Lower lobe of right lung (tissue), 2 donors: ENCODE data around the gene AP4M1. TPM values are rescaled to one million over a fixed set of nuclear protein-coding genes. Genes with fewer than 3 reads are reported as not detected.

Source experiments
- ATAC-seq, 2 donors: fragments of 200-7000 bp; cut with Tn5 transposase; one replicate each; pipeline ENCODE4 v1.9.1; 2020 to 2022; ENCODE audit warnings: mild to moderate bottlenecking in 2 of 2, moderate library complexity in 2 of 2
- DNase-seq: peaks from one replicate; pipeline ENCODE4 v3.0.0-alpha.2; 2020
- H3K27ac ChIP-seq: fragments of 200-600 bp; one replicate; pipeline ENCODE4 v1.8.0; 2022
- H3K27me3 ChIP-seq: fragments of 200-600 bp; one replicate; pipeline ENCODE4 v1.8.0; 2022; ENCODE audit warnings: low read depth
- H3K36me3 ChIP-seq: fragments of 200-600 bp; one replicate; pipeline ENCODE4 v1.8.0; 2022; ENCODE audit warnings: mild to moderate bottlenecking
- H3K4me1 ChIP-seq: fragments of 200-600 bp; one replicate; pipeline ENCODE4 v1.8.0; 2022
- H3K4me3 ChIP-seq: fragments of 200-600 bp; one replicate; pipeline ENCODE4 v1.8.0; 2022; ENCODE audit warnings: mild to moderate bottlenecking
- H3K9me3 ChIP-seq: fragments of 200-600 bp; one replicate; pipeline ENCODE4 v1.8.0; 2022
- CTCF ChIP-seq: fragments of 200-600 bp; IDR thresholded peaks from one replicate; pipeline ENCODE4 v1.8.0; 2022; ENCODE audit warnings: antibody characterized with exemption, mild to moderate bottlenecking
- intact Hi-C: fragments of 100-400 bp; cut with DNase I; formaldehyde crosslinking; loops from one replicate; pipeline ENCODE4 v1.11.0; 2022
- total RNA-seq: library from RNA; stranded (reverse); fragmentation: NEBNext Ultra II Directional; extraction: Animal tissue kit (Norgen Biotek cat#: 25700); gene quantifications from one replicate; pipeline ENCODE4 v1.2.1, GENCODE V29; 2021
- donor health status: DM: no; HTN: yes; CAD: no; lungs with severe emphysema.

AP4M1 gene
- total RNA-seq, 1 donor from 2014 or later, result 16.5 TPM

DNA sequence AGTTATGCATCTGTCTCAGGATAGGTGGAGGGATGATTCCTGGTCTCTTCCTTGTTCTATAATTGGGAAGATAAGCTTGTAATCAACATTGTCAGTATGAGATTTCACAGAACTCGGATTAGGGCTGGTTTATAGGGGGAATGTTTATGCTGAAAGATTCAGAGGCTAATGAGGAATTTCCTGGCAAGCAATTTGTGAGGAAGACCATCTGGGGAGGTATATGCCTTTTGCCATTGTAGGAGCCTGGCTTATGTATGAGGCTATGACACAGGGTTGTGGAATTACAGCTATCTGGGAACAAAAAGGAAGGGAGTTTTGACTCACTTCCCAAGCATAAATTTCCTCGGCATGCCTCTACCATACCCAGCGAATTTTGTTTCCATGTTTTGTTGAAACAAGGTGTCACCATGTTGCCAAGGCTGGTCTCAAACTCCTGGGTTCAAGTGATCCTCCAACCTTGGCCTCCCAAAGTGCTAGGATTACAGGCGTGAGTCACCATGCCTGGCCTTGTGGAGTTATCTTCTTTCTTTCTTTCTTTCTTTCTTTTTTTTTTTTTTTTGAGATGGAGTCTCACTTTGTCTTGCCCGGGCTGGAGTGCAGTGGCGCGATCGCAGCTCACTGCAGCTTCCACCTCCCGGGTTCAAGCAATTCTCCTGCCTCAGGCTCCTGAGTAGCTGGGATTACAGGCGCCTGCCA lies 14.2 kb upstream of the AP4M1 start:
- Histone ChIP-seq H3K4me1 (peaks cover 25% of the 10 kb centered on the region), H3K27ac (no peak overlapping the region), H3K4me3 (no peak overlapping the region), H3K27me3 (no peaks in the 10 kb centered on the region), H3K9me3 (no peaks in the 10 kb centered on the region), H3K36me3 (peaks cover 19% of the 10 kb centered on the region)
- ATAC-seq (no peak), DNase-seq (no peak)
- TF ChIP-seq CTCF, result no peak
- intact Hi-C loops, result no loop called here

DNA sequence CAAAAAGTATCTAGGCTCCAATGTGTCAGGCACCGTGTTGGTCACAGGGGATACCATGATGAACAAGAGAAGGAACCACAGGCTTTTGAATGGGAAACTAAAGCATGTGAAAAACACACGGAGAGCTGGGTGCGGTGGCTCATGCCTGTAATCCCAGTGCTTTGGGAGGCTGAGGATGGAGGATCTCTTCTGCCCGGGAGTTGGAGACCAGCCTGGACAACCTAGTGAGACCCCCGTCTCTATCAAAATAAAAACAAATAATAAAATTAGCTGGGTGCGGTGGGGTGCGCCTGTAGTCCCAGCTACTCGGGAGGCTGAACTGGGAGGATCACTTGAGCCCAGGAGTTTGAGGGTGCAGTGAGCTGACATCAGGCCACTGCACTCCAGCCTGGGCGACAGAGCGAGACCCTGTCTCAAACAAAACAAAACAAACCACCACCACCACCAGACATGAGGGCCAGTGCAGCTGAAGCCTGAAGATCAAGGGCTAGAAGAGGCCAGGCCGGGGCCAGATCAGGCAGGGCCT lies 13.3 kb upstream of the AP4M1 start:
- no peaks in the 10 kb centered on the region for H3K9me3 ChIP-seq
- intact Hi-C loops, result no loop called here
- no peaks in the 10 kb centered on the region for H3K27me3 ChIP-seq
- no peak for DNase-seq
- peak overlapping the region; percentile 89 for H3K4me3 ChIP-seq
- no peak for ATAC-seq
- TF ChIP-seq CTCF, result no peak
- peaks cover 22% of the 10 kb centered on the region for H3K4me1 ChIP-seq
- peaks cover 28% of the 10 kb centered on the region for H3K36me3 ChIP-seq
- peak overlapping the region; percentile 84 for H3K27ac ChIP-seq

DNA sequence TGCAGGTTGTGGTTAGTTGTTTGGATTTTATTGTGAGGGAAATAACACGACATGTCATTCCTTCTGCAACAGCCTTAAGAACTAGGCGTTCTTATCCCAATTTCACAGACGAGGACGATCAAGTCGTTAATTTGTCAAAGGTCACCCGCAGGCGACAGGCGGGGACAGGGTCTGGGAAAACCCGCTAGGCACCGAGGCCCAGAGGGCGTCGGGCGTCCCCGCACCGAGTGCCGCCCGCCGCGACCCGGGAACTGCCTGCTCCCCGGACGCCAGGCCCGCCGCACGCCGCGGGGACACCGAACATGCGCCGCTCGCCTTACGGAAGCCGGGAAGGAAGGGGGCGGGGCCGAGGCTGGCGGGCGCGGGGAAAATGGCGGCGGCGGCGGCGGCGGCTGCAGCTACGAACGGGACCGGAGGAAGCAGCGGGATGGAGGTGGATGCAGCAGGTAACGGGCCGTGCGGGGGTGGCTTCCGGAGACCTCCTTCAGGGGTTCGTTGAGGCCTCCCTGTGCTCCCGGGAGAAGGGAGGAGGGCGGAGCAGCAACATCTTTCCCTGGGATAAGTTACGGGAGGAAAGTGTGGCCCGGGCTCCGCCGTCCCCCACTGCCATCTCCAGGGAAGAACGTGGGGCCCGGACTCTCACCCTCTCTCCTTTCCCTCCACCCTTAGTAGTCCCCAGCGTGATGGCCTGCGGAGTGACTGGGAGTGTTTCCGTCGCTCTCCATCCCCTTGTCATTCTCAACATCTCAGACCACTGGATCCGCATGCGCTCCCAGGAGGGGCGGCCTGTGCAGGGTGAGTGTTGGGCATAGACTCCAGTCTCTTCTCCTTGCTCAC lies 12.6 kb upstream of the AP4M1 start, which contains the start of gene COPS6:
Gene COPS6 (plus strand): TSS at position 349 of the 837 bp plus-strand sequence. CDS start 22 bp downstream, at position 371.
- H3K27ac ChIP-seq, result peak within 1 kb of the TSS; percentile 84

DNA sequence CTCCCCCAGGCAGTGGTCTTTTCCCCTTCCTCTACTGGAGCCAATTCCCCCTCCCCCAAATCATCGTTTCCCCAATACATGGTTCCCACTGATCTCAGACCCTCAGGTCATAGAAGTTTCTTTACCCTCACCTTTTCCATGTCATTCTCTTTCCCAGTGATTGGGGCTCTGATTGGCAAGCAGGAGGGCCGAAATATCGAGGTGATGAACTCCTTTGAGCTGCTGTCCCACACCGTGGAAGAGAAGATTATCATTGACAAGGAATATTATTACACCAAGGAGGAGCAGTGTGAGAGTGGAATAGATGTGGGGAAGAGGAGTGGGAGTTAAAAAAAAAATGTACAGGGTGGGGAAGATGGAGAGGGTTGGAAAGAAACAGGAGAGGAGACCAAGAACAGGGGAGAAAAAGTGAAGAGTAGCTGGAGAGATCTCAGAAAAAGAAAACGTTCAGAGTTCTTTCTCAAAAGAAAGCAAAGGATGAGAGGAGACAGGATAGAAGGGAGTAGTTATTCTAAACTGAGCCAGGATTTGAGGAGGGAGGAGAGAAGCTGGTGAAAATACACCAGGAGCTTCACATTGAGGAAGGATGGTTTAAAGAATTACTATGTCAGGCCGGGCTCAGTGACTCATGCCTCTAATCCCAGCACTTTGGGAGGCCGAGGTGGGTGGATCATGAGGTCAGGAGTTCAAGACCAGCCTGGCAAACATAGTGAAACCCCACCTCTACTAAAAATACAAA lies 11.8 kb upstream of the AP4M1 start:
- Histone ChIP-seq H3K36me3 (peaks cover 43% of the 10 kb centered on the region), H3K27ac (peak overlapping the region; percentile 84), H3K4me1 (peaks cover 25% of the 10 kb centered on the region), H3K9me3 (no peaks in the 10 kb centered on the region), H3K4me3 (peak overlapping the region; percentile 89), H3K27me3 (no peaks in the 10 kb centered on the region)
- no peak for DNase-seq
- intact Hi-C loops, result no loop called here
- ATAC-seq, result no peak
- no peak for TF ChIP-seq CTCF

More for the DNA sequence above, 12.6 kb upstream of the AP4M1 start, which contains the start of gene COPS6:
- peak; percentile 91 for DNase-seq
- H3K27me3 ChIP-seq, result no peaks in the 10 kb centered on the region
- peak; percentile 93 to 94 for ATAC-seq
- H3K4me3 ChIP-seq, result peak within 1 kb of the TSS; percentile 89
- no peaks in the 10 kb centered on the region for H3K9me3 ChIP-seq
- no peak for TF ChIP-seq CTCF
- intact Hi-C loops, result no loop called here
- H3K36me3 ChIP-seq, result peaks cover 35% of the 10 kb centered on the region
- H3K4me1 ChIP-seq, result peaks cover 25% of the 10 kb centered on the region
